HG03439 (cell line): ENCODE results near the gene COPZ2.
A peak's percentile ranks its signal among the peaks of the same experiment; 100 is the strongest.
"Not testable (repeated sequence)": the region's sequence is repeated elsewhere in the genome, so short reads cannot be mapped to it uniquely, and the experiment has no call there.

Source experiments
- ATAC-seq: cut with Tn5 transposase; IDR thresholded peaks from one replicate; pipeline ENCODE4 v1.9.1; 2021; ENCODE audit warnings: mild to moderate bottlenecking, moderate library complexity; ENCODE audit not compliant: unreplicated experiment

The COPZ2 gene

GRCh38 chr17:48031966-48032365, 5.6 kb downstream of the COPZ2 start:
- no peak for ATAC-seq

- ATAC-seq: no peak
These were observed 7.1 kb downstream of the COPZ2 start for GRCh38 chr17:48030531-48030930.

GRCh38 chr17:48028736-48029135, 8.9 kb downstream of the COPZ2 start:
- ATAC-seq: no peak

- no peak for ATAC-seq
These were observed 10.1 kb downstream of the COPZ2 start for GRCh38 chr17:48027322-48027981.

GRCh38 chr17:48026502-48027321, 10.9 kb downstream of the COPZ2 start:
- ATAC-seq: peak; percentile 34

- ATAC-seq: no peak
These were observed 11.6 kb downstream of the COPZ2 start for GRCh38 chr17:48025904-48026501.

- ATAC-seq: peak; percentile 78
These were observed 12.3 kb downstream of the COPZ2 start for GRCh38 chr17:48025040-48025903.

- ATAC-seq: no peak
These were observed 13.2 kb downstream of the COPZ2 start for GRCh38 chr17:48024149-48025039.

GRCh38 chr17:48023400-48024148, 14.0 kb downstream of the COPZ2 start:
- ATAC-seq: no peak

- ATAC-seq: no peak
These were observed 14.7 kb downstream of the COPZ2 start for GRCh38 chr17:48022901-48023300.

- no peak for ATAC-seq
These were observed 15.7 kb downstream of the COPZ2 start for GRCh38 chr17:48021934-48022333.

- not testable (repeated sequence) for ATAC-seq
These were observed 19.8 kb downstream of the COPZ2 start for GRCh38 chr17:48017817-48018158.

- ATAC-seq: no peak
These were observed 21.5 kb downstream of the COPZ2 start for GRCh38 chr17:48016112-48016511.

- ATAC-seq: no peak
These were observed 22.9 kb downstream of the COPZ2 start for GRCh38 chr17:48014595-48015111.

- ATAC-seq: no peak
These were observed 23.6 kb downstream of the COPZ2 start for GRCh38 chr17:48013876-48014594.

- ATAC-seq: no peak
These were observed 24.9 kb downstream of the COPZ2 start for GRCh38 chr17:48012654-48013053.

- no peak for ATAC-seq
These were observed 25.5 kb downstream of the COPZ2 start for GRCh38 chr17:48012151-48012520.

GRCh38 chr17:48011405-48012150, 26.0 kb downstream of the COPZ2 start:
- ATAC-seq: no peak
